HL-60 (cell line): ENCODE results near the gene ZBTB12.

ENCODE experiments used
- CTCF ChIP-seq: IDR thresholded peaks from one replicate; pipeline ENCODE4 v1.5.1; 2011; ENCODE audit warnings: low read length, control low read depth, inconsistent platforms; ENCODE audit not compliant: insufficient read depth
- REST ChIP-seq: IDR thresholded peaks from 2 replicates; pipeline ENCODE4 v1.6.1; 2012; ENCODE audit warnings: low read depth; ENCODE audit not compliant: insufficient replicate concordance

DNA sequence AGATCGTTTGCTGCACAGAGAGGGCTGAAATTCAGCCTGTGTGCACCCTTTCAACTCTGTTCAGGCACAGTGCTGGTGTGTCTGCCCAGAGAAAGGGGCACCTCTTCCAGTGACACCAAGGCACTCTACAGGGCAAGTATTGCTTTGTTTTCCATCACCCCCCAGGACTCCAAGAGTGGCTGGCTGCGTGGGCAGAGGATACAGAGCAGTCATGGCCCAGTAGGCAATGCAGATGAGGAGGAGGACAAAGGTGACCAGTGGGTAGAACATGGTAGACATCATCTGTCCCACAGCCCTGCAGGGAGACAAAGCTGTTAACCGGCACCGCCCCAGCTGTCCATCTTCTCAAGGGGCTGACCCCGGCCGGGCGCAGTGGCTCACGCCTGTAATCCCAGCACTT, 32.5 kb downstream of the ZBTB12 start:
- TF ChIP-seq REST (no peak), CTCF (no peak)
